SK-N-SH treated with all-trans-retinoic acid at 6 μM for 48 hours (cell line): ENCODE data around the gene KCNAB3.
A peak's percentile ranks its signal among the peaks of the same experiment; 100 is the strongest.

ENCODE experiments used
- ATAC-seq: fragments of 200-7000 bp; cut with Tn5 transposase; 3 replicates; pipeline ENCODE4 v1.9.1; 2020; ENCODE audit warnings: mild to moderate bottlenecking, moderate library complexity
- BACH2 ChIP-seq: fragments of 250-450 bp; sonication (Bioruptor Pico); IDR thresholded peaks from 2 replicates; pipeline ENCODE4 v1.9.0; 2021; ENCODE audit warnings: mild to moderate bottlenecking, borderline replicate concordance
- ESRRG ChIP-seq: fragments of 250-450 bp; sonication (Bioruptor Pico); IDR thresholded peaks from 2 replicates; pipeline ENCODE4 v1.6.1; 2021; ENCODE audit warnings: mild to moderate bottlenecking
- ISL1 ChIP-seq: fragments of 250-450 bp; sonication (Bioruptor Pico); IDR thresholded peaks from 2 replicates; pipeline ENCODE4 v2.1.2; 2022; ENCODE audit warnings: mild to moderate bottlenecking, moderate library complexity
- OSR1 ChIP-seq: fragments of 250-450 bp; sonication (Bioruptor Pico); IDR thresholded peaks from 2 replicates; pipeline ENCODE4 v1.8.0; 2022; ENCODE audit warnings: moderate library complexity, mild to moderate bottlenecking, inconsistent platforms
- RARB ChIP-seq: fragments of 250-450 bp; sonication (Bioruptor Pico); IDR thresholded peaks from 2 replicates; pipeline ENCODE4 v1.8.0; 2021; ENCODE audit warnings: mild to moderate bottlenecking, moderate library complexity
- SNAI2 ChIP-seq: fragments of 250-450 bp; sonication (Bioruptor Pico); IDR thresholded peaks from 2 replicates; pipeline ENCODE4 v1.5.0; 2020; ENCODE audit warnings: mild to moderate bottlenecking, moderate library complexity
- TOX ChIP-seq: fragments of 250-450 bp; sonication (Bioruptor Pico); IDR thresholded peaks from 2 replicates; pipeline ENCODE4 v1.8.0; 2021; ENCODE audit warnings: mild to moderate bottlenecking, moderate library complexity, borderline replicate concordance
- ZC3H10 ChIP-seq: fragments of 250-450 bp; sonication (Bioruptor Pico); IDR thresholded peaks from 2 replicates; pipeline ENCODE4 v1.5.1; 2021; ENCODE audit warnings: mild to moderate bottlenecking, moderate library complexity
- ZFP30 ChIP-seq: fragments of 450-650 bp; formaldehyde crosslinking; IDR thresholded peaks from 2 replicates; pipeline ENCODE4 v1.5.0; 2022; ENCODE audit warnings: mild to moderate bottlenecking, moderate library complexity
- ZNF565 ChIP-seq: fragments of 450-650 bp; formaldehyde crosslinking; conservative IDR thresholded peaks from 2 replicates; pipeline ENCODE4 v1.5.0; 2020; ENCODE audit warnings: low read depth, mild to moderate bottlenecking, moderate library complexity
- ZNF70 ChIP-seq: fragments of 450-650 bp; formaldehyde crosslinking; IDR thresholded peaks from 2 replicates; pipeline ENCODE4 v1.5.0; 2020; ENCODE audit warnings: mild to moderate bottlenecking, moderate library complexity
- ZNF8 ChIP-seq: fragments of 450-650 bp; formaldehyde crosslinking; IDR thresholded peaks from 2 replicates; pipeline ENCODE4 v1.5.0; 2020; ENCODE audit warnings: mild to moderate bottlenecking, moderate library complexity
- TF ChIP-seq, protein P1 (sequence below): fragments of 250-450 bp; sonication (Bioruptor Pico); IDR thresholded peaks from 2 replicates; pipeline ENCODE4 v1.8.0; 2020; ENCODE audit warnings: mild to moderate bottlenecking, moderate library complexity, borderline replicate concordance
- TF ChIP-seq, protein P2 (sequence below): fragments of 250-450 bp; sonication (Bioruptor Pico); IDR thresholded peaks from 2 replicates; pipeline ENCODE4 v1.5.0; 2020; ENCODE audit warnings: mild to moderate bottlenecking, moderate library complexity
- TF ChIP-seq, protein P3 (sequence below): fragments of 250-450 bp; sonication (Bioruptor Pico); IDR thresholded peaks from 2 replicates; pipeline ENCODE4 v1.5.1; 2020; ENCODE audit warnings: low read depth, mild to moderate bottlenecking, moderate library complexity
- TF ChIP-seq, protein P4 (sequence below): fragments of 250-450 bp; sonication (Bioruptor Pico); IDR thresholded peaks from 2 replicates; pipeline ENCODE4 v1.8.0; 2021; ENCODE audit warnings: low read depth, mild to moderate bottlenecking, moderate library complexity, borderline replicate concordance

Gene KCNAB3

DNA sequence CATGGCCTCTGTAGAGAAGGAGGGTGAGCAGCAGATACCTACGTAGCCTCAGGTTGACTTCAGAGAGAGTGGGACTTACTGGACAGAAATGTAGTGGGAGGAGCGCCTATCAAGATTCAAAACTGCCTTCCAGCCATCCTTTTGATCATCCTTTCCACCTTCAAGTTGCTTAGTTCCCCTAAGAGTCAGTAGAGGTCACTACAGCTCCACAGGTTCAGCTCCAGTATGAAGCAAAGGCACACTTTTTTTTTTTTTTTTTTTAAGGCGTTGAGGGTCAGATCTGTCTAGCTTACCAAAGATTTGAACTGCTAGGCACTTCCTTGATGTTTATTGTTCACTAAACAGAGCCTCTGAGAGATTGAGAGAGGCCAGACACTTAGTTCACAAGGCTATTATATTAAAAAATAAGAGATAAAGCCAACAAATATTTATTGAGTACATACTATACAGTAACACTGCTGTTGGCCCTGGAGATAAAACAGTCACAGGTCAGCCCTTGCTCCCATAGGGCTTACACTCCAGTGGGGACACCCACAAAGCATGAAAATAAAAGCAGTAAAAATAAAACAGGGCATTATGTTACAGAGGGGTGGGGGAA is 16.6 kb downstream of the KCNAB3 start:
- ATAC-seq: peak; percentile 48
- TF ChIP-seq ISL1 (CRISPR knock-in tag): no peak
- no peak for TF ChIP-seq TOX (CRISPR knock-in tag)
- no peak for TF ChIP-seq OSR1
- no peak for TF ChIP-seq ZC3H10 (CRISPR knock-in tag)
- TF ChIP-seq ZFP30 (CRISPR knock-in tag): no peak
- TF ChIP-seq ZNF8 (CRISPR knock-in tag): no peak
- TF ChIP-seq ZNF70 (CRISPR knock-in tag): no peak
- TF ChIP-seq SNAI2: no peak
- TF ChIP-seq, protein P1, sequence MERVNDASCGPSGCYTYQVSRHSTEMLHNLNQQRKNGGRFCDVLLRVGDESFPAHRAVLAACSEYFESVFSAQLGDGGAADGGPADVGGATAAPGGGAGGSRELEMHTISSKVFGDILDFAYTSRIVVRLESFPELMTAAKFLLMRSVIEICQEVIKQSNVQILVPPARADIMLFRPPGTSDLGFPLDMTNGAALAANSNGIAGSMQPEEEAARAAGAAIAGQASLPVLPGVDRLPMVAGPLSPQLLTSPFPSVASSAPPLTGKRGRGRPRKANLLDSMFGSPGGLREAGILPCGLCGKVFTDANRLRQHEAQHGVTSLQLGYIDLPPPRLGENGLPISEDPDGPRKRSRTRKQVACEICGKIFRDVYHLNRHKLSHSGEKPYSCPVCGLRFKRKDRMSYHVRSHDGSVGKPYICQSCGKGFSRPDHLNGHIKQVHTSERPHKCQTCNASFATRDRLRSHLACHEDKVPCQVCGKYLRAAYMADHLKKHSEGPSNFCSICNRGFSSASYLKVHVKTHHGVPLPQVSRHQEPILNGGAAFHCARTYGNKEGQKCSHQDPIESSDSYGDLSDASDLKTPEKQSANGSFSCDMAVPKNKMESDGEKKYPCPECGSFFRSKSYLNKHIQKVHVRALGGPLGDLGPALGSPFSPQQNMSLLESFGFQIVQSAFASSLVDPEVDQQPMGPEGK (CRISPR knock-in tag): no peak
- TF ChIP-seq, protein P2, sequence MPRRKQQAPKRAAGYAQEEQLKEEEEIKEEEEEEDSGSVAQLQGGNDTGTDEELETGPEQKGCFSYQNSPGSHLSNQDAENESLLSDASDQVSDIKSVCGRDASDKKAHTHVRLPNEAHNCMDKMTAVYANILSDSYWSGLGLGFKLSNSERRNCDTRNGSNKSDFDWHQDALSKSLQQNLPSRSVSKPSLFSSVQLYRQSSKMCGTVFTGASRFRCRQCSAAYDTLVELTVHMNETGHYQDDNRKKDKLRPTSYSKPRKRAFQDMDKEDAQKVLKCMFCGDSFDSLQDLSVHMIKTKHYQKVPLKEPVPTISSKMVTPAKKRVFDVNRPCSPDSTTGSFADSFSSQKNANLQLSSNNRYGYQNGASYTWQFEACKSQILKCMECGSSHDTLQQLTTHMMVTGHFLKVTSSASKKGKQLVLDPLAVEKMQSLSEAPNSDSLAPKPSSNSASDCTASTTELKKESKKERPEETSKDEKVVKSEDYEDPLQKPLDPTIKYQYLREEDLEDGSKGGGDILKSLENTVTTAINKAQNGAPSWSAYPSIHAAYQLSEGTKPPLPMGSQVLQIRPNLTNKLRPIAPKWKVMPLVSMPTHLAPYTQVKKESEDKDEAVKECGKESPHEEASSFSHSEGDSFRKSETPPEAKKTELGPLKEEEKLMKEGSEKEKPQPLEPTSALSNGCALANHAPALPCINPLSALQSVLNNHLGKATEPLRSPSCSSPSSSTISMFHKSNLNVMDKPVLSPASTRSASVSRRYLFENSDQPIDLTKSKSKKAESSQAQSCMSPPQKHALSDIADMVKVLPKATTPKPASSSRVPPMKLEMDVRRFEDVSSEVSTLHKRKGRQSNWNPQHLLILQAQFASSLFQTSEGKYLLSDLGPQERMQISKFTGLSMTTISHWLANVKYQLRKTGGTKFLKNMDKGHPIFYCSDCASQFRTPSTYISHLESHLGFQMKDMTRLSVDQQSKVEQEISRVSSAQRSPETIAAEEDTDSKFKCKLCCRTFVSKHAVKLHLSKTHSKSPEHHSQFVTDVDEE (CRISPR knock-in tag): no peak
- TF ChIP-seq, protein P3, sequence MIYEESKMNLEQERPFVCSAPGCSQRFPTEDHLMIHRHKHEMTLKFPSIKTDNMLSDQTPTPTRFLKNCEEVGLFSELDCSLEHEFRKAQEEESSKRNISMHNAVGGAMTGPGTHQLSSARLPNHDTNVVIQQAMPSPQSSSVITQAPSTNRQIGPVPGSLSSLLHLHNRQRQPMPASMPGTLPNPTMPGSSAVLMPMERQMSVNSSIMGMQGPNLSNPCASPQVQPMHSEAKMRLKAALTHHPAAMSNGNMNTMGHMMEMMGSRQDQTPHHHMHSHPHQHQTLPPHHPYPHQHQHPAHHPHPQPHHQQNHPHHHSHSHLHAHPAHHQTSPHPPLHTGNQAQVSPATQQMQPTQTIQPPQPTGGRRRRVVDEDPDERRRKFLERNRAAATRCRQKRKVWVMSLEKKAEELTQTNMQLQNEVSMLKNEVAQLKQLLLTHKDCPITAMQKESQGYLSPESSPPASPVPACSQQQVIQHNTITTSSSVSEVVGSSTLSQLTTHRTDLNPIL (CRISPR knock-in tag): no peak
- TF ChIP-seq RARB (CRISPR knock-in tag): no peak
- no peak for TF ChIP-seq ZNF565 (CRISPR knock-in tag)
- no peak for TF ChIP-seq BACH2
- TF ChIP-seq, protein P4, sequence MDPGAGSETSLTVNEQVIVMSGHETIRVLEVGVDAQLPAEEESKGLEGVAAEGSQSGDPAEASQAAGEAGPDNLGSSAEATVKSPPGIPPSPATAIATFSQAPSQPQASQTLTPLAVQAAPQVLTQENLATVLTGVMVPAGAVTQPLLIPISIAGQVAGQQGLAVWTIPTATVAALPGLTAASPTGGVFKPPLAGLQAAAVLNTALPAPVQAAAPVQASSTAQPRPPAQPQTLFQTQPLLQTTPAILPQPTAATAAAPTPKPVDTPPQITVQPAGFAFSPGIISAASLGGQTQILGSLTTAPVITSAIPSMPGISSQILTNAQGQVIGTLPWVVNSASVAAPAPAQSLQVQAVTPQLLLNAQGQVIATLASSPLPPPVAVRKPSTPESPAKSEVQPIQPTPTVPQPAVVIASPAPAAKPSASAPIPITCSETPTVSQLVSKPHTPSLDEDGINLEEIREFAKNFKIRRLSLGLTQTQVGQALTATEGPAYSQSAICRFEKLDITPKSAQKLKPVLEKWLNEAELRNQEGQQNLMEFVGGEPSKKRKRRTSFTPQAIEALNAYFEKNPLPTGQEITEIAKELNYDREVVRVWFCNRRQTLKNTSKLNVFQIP (CRISPR knock-in tag): no peak

DNA sequence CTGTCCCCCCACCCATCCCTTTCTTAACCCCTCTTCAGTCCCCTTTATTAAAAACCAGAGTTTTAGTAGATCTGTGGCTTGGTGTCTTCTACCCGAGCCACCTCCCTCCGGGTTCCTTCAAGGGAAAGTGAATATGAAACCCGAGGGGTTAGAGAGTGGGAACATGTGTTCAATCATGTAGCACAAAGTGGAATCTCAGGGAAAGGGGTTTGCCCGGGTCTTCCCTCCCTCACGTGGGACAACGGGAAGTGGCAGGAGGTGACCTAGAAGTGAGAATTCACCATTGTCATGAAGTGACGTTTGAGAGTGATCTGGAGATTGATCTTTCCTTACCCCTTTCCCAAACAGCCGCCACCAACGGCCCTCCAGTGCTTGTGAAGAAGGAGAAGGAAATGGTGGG is 18.5 kb downstream of the KCNAB3 start:
- TF ChIP-seq, protein P1 (CRISPR knock-in tag): no peak
- no peak for TF ChIP-seq ESRRG
- no peak for TF ChIP-seq ISL1 (CRISPR knock-in tag)
- TF ChIP-seq TOX (CRISPR knock-in tag): no peak
- TF ChIP-seq, protein P2 (CRISPR knock-in tag): no peak
- no peak for ATAC-seq

DNA sequence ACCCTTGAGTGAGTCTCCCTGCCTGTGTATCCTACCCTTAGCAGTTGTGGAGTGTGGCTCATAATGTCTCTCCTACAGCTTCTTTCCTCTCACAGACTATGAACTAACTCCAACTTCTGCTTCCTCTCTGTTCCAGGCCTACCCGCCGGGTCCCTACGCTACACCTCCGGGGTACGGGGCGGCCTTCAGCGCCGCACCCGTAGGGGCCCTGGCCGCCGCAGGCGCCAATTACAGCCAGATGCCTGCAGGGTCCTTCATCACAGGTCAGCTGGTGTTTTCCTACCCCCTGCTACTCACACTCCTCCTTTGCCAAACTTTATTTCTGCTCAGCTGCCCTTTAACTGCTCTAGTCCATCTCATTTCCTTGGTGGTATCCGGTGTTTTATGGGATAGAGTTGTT is 18.9 kb downstream of the KCNAB3 start:
- no peak for TF ChIP-seq ZNF70 (CRISPR knock-in tag)
- TF ChIP-seq ZNF565 (CRISPR knock-in tag): no peak
- TF ChIP-seq, all 23 proteins: peak for 0
- no peak for ATAC-seq
